Liver (tissue), 9 donors: Measurements from ENCODE around the gene GATB. TPM values are rescaled to one million over a fixed set of nuclear protein-coding genes. Genes with fewer than 3 reads are reported as not detected.

Source experiments
- DNase-seq: peaks from one replicate; pipeline ENCODE4 v3.0.0-alpha.2; 2017; ENCODE audit warnings: low spot score
- H3K27ac ChIP-seq, 2 donors: one replicate each; pipeline ENCODE4 v1.7.0; 2013; ENCODE audit warnings: inconsistent platforms in 2 of 2, low read length in 2 of 2, control low read depth in 1 of 2, low read depth in 1 of 2, mild to moderate bottlenecking in 1 of 2
- H3K27me3 ChIP-seq, 4 donors: one replicate each; pipeline versions ENCODE4 v1.6.1 to v1.7.0; 2013; ENCODE audit warnings: low read length in 3 of 4, inconsistent platforms in 1 of 4, mild to moderate bottlenecking in 1 of 4, moderate library complexity in 1 of 4; ENCODE audit not compliant: control insufficient read depth in 4 of 4, insufficient read depth in 4 of 4
- H3K36me3 ChIP-seq, 4 donors: one replicate each; pipeline versions ENCODE4 v1.6.1 to v1.7.0; 2013; ENCODE audit warnings: low read length in 3 of 4, mild to moderate bottlenecking in 3 of 4, low read depth in 1 of 4, moderate library complexity in 1 of 4; ENCODE audit not compliant: control insufficient read depth in 4 of 4, insufficient read depth in 3 of 4
- H3K4me1 ChIP-seq, 4 donors: one replicate each; pipeline versions ENCODE4 v1.6.1 to v1.7.0; 2013; ENCODE audit warnings: low read length in 3 of 4, mild to moderate bottlenecking in 3 of 4, moderate library complexity in 1 of 4; ENCODE audit not compliant: control insufficient read depth in 4 of 4, insufficient read depth in 4 of 4
- H3K4me3 ChIP-seq, 3 donors: one replicate each; pipeline versions ENCODE4 v1.6.1 to v1.7.0; 2013; ENCODE audit warnings: low read length in 3 of 3, control low read depth in 1 of 3, low read depth in 1 of 3, mild to moderate bottlenecking in 1 of 3
- H3K9ac ChIP-seq, 2 donors: one replicate each; pipeline ENCODE4 v1.7.0; 2013; ENCODE audit warnings: low read length in 2 of 2, mild to moderate bottlenecking in 2 of 2, moderate library complexity in 2 of 2, control low read depth in 1 of 2, low read depth in 1 of 2
- H3K9me3 ChIP-seq, 4 donors: one replicate each; pipeline versions ENCODE4 v1.6.1 to v1.7.0; 2013; ENCODE audit warnings: low read length in 3 of 4; ENCODE audit not compliant: control insufficient read depth in 4 of 4
- ATF3 ChIP-seq: IDR thresholded peaks from 2 replicates; pipeline ENCODE4 v1.6.1; 2016; ENCODE audit warnings: antibody characterized with exemption
- CTCF ChIP-seq: fragments of 150-350 bp; IDR thresholded peaks from 2 replicates; pipeline ENCODE4 v1.5.1; 2017; ENCODE audit warnings: improper control_type of control experiment, low read depth, low read length; ENCODE audit not compliant: missing input control
- EGR1 ChIP-seq, 2 donors: IDR thresholded peaks; 2 replicates each; pipeline ENCODE4 v1.6.1; 2016 to 2018; ENCODE audit warnings: antibody characterized with exemption in 2 of 2, low read depth in 2 of 2
- FOXA1 ChIP-seq: IDR thresholded peaks from 2 replicates; pipeline ENCODE4 v1.6.1; 2016; ENCODE audit warnings: antibody characterized with exemption
- FOXA2 ChIP-seq: IDR thresholded peaks from 2 replicates; pipeline ENCODE4 v1.6.1; 2016; ENCODE audit warnings: antibody characterized with exemption
- GABPA ChIP-seq, 2 donors: IDR thresholded peaks in 1 of 2; conservative IDR thresholded peaks in 1 of 2; 2 replicates each; pipeline ENCODE4 v1.6.1; 2016; ENCODE audit warnings: antibody characterized with exemption in 2 of 2, mild to moderate bottlenecking in 1 of 2, moderate library complexity in 1 of 2
- HNF4G ChIP-seq: IDR thresholded peaks from 2 replicates; pipeline ENCODE4 v1.6.1; 2016; ENCODE audit warnings: antibody characterized with exemption
- JUND ChIP-seq, 2 donors: IDR thresholded peaks; 2 replicates each; pipeline ENCODE4 v1.6.1; 2016; ENCODE audit warnings: antibody characterized with exemption in 2 of 2
- MAX ChIP-seq: IDR thresholded peaks from 2 replicates; pipeline ENCODE4 v1.6.1; 2016; ENCODE audit warnings: antibody characterized with exemption
- NR2F2 ChIP-seq: IDR thresholded peaks from 2 replicates; pipeline ENCODE4 v1.6.1; 2016; ENCODE audit warnings: antibody characterized with exemption
- RAD21 ChIP-seq, 2 donors: IDR thresholded peaks; 2 replicates each; pipeline ENCODE4 v1.6.1; 2016; ENCODE audit warnings: antibody characterized with exemption in 2 of 2, mild to moderate bottlenecking in 2 of 2
- REST ChIP-seq: IDR thresholded peaks from 2 replicates; pipeline ENCODE4 v1.6.1; 2016; ENCODE audit warnings: antibody characterized with exemption, mild to moderate bottlenecking
- RXRA ChIP-seq, 2 donors: IDR thresholded peaks; 2 replicates each; pipeline ENCODE4 v1.6.1; 2017 to 2018; ENCODE audit warnings: antibody characterized with exemption in 2 of 2, mild to moderate bottlenecking in 1 of 2
- SP1 ChIP-seq: IDR thresholded peaks from 2 replicates; pipeline ENCODE4 v1.6.1; 2018; ENCODE audit warnings: antibody characterized with exemption, mild to moderate bottlenecking
- TAF1 ChIP-seq: conservative IDR thresholded peaks from 2 replicates; pipeline ENCODE4 v1.6.1; 2016; ENCODE audit warnings: antibody characterized with exemption, mild to moderate bottlenecking
- YY1 ChIP-seq: IDR thresholded peaks from 2 replicates; pipeline ENCODE4 v1.6.1; 2016; ENCODE audit warnings: antibody characterized with exemption, mild to moderate bottlenecking
- ZBTB33 ChIP-seq: IDR thresholded peaks from 2 replicates; pipeline ENCODE4 v1.6.1; 2016; ENCODE audit warnings: antibody characterized with exemption
- WGBS: extraction: QIAGEN DNeasy Blood & Tissue Kit; methylation state at CpG from one replicate; pipeline ENCODE4 v1.1.7; 2013; 5-methylcytosine and 5-hydroxymethylcytosine counted together
- polyA plus RNA-seq, 2 donors: library from polyadenylated mRNA; stranded (reverse) in 1 of 2; unstranded in 1 of 2; fragments of 200-250 nt in 1 of 2; fragments of >200 nt in 1 of 2; fragmentation: Nextera tagmentation in 1 of 2; extraction: Ambion mirVana in 1 of 2; gene quantifications; one replicate each; pipeline versions ENCODE4 v1.2.1 to v1.2.3, GENCODE V29; 2013 to 2015
- total RNA-seq, 2 donors: library from RNA; depleted of rRNA; stranded (reverse); fragments of >200 nt; gene quantifications; one replicate each; pipeline ENCODE4 v1.2.3, GENCODE V29; 2014
- donor health status: healthy.
- donor health status: healthy.
- donor health status: healthy.
- donor health status: healthy.
- donor health status: healthy.

The GATB gene
- total and polyA plus RNA-seq, 4 donors, result 10.4 to 17.3 (median 12.5) TPM

- Histone ChIP-seq H3K36me3 (no peaks in the 10 kb centered on the region), H3K9ac (no peak overlapping the region), H3K4me3 (no peak overlapping the region), H3K27me3 (peaks cover 0 to 7% (median under 1%) of the 10 kb centered on the region in 4 donors), H3K9me3 (no peaks in the 10 kb centered on the region), H3K27ac (no peak overlapping the region), H3K4me1 (no peaks in the 10 kb centered on the region)
- WGBS, result 76% methylated on average over 2 of the region's 2 CpGs
- DNase-seq, result no peak
- TF ChIP-seq TAF1, result no peak
These were observed 8.0 kb upstream of the GATB start for GRCh38 chr4:151768835-151769234.

- Histone ChIP-seq H3K4me1 (no peaks in the 10 kb centered on the region), H3K36me3 (no peaks in the 10 kb centered on the region), H3K9me3 (no peaks in the 10 kb centered on the region), H3K27me3 (peaks cover 0 to 7% (median under 1%) of the 10 kb centered on the region in 4 donors), H3K9ac (no peak overlapping the region), H3K4me3 (no peak overlapping the region), H3K27ac (no peak overlapping the region)
- TF ChIP-seq ZBTB33 (no peak), RAD21 (IDR thresholded peaks at IDR 0.05) (no peak), RXRA (IDR thresholded peaks at IDR 0.05) (no peak), GABPA (IDR thresholded peaks at IDR 0.05 in 1 of 2, conservative IDR thresholded peaks at IDR 0.05 in 1 of 2) (no peak), CTCF (no peak), FOXA2 (no peak), YY1 (no peak), ATF3 (no peak), SP1 (no peak), FOXA1 (no peak), JUND (IDR thresholded peaks at IDR 0.05) (no peak), HNF4G (no peak), NR2F2 (no peak), MAX (no peak), EGR1 (IDR thresholded peaks at IDR 0.05; ENCODE audit: low read depth in 2 of 2) (no peak), TAF1 (no peak), REST (no peak)
- 69% methylated on average over 4 of the region's 4 CpGs for WGBS
- DNase-seq, result no peak
These were observed 5.9 kb upstream of the GATB start for GRCh38 chr4:151766691-151767090.
